Panc1 (cell line): ENCODE results near the gene ADIPOR1. TPM values are rescaled to one million over a fixed set of nuclear protein-coding genes. Genes with fewer than 3 reads are reported as not detected.

ENCODE experiments used
- ATAC-seq: fragments of 200-7000 bp; cut with Tn5 transposase; 2 replicates; pipeline ENCODE4 v1.9.1; 2020; ENCODE audit warnings: mild to moderate bottlenecking, moderate library complexity
- BruUV-seq: library from RNA; stranded (reverse); fragments of 400-500 nt; replicated peaks from 2 replicates; lab custom pipeline; 2021; lab: Mats Ljungman, UMichigan
- CTCF ChIA-PET: fragments of 300-600 bp; sonication (Branson Sonifier 250); formaldehyde crosslinking; loops from one replicate; lab custom pipeline; 2022; ENCODE audit warnings: antibody characterized with exemption; lab: Charles Lee
- POLR2A ChIA-PET: fragments of 300-600 bp; sonication (Branson Sonifier 250); formaldehyde crosslinking; loops from one replicate; lab custom pipeline; 2022; ENCODE audit warnings: antibody characterized with exemption; lab: Charles Lee
- DNase-seq: peaks from one replicate; pipeline ENCODE4 v3.0.0-alpha.2; 2010; ENCODE audit warnings: low read depth, low spot score
- H3K27ac ChIP-seq: 2 replicates; pipeline ENCODE4 v1.5.1; 2011; ENCODE audit warnings: mild to moderate bottlenecking, low read length, inconsistent platforms
- H3K27me3 ChIP-seq: fragments of 200-500 bp; sonication (Bioruptor generic); 2 replicates; pipeline ENCODE4 v1.6.0; 2014; ENCODE audit warnings: low read length, inconsistent platforms; ENCODE audit not compliant: control insufficient read depth, insufficient read depth
- H3K36me3 ChIP-seq: fragments of 200-500 bp; sonication (Bioruptor generic); 2 replicates; pipeline ENCODE4 v1.5.1; 2014; ENCODE audit warnings: inconsistent platforms, mild to moderate bottlenecking, low read length, moderate library complexity; ENCODE audit not compliant: control insufficient read depth, insufficient read depth
- H3K4me1 ChIP-seq: 2 replicates; pipeline ENCODE4 v1.5.1; 2011; ENCODE audit warnings: inconsistent platforms, mild to moderate bottlenecking, low read length, moderate library complexity; ENCODE audit not compliant: control insufficient read depth, insufficient read depth
- H3K4me3 ChIP-seq, 2 experiments: 2 replicates each; pipeline ENCODE4 v1.5.1; 2011 to 2012; ENCODE audit warnings: low read depth in 2 of 2, low read length in 2 of 2, mild to moderate bottlenecking in 2 of 2, inconsistent platforms in 1 of 2, moderate library complexity in 1 of 2
- H3K9me3 ChIP-seq: fragments of 200-500 bp; sonication (Bioruptor generic); 2 replicates; pipeline ENCODE4 v1.5.1; 2014; ENCODE audit warnings: low read depth, mild to moderate bottlenecking, inconsistent platforms, low read length, moderate library complexity; ENCODE audit not compliant: control insufficient read depth, insufficient read depth
- POLR2AphosphoS5 ChIP-seq: IDR thresholded peaks from 2 replicates; pipeline ENCODE4 v1.6.1; 2012; ENCODE audit warnings: mild to moderate bottlenecking, low read depth, low read length, moderate library complexity
- REST ChIP-seq, 2 experiments: IDR thresholded peaks; 2 replicates each; pipeline ENCODE4 v1.6.1; 2011 to 2012; ENCODE audit warnings: low read depth in 2 of 2, control low read depth in 1 of 2, low read length in 1 of 2, mild to moderate bottlenecking in 1 of 2, moderate library complexity in 1 of 2; ENCODE audit not compliant: insufficient read depth in 1 of 2
- SIN3A ChIP-seq: IDR thresholded peaks from 2 replicates; pipeline ENCODE4 v1.6.1; 2012; ENCODE audit warnings: low read depth, mild to moderate bottlenecking, low read length, moderate library complexity, borderline replicate concordance; ENCODE audit not compliant: insufficient read depth
- TCF7L2 ChIP-seq: IDR thresholded peaks from 2 replicates; pipeline ENCODE4 v1.6.1; 2011; ENCODE audit warnings: mild to moderate bottlenecking, low read depth, low read length, inconsistent platforms
- in situ Hi-C: cut with HindIII; loops from 2 replicates; pipeline ENCODE4 v1.10.0; 2016; ENCODE audit warnings: low sequenced_read_pairs, low pct_unique_long_range_greater_than_20kb
- intact Hi-C: fragments of 100-400 bp; cut with micrococcal nuclease; formaldehyde crosslinking; loops from one replicate; pipeline ENCODE4 v1.10.0; 2022; ENCODE audit not compliant: unreplicated experiment
- total RNA-seq: library from RNA; stranded (reverse); gene quantifications from one replicate; pipeline ENCODE4 v1.2.1, GENCODE V29; 2021; ENCODE audit not compliant: unreplicated experiment
- TF ChIP-seq, protein P1 (sequence below): fragments of 450-650 bp; IDR thresholded peaks from 2 replicates; pipeline ENCODE4 v1.5.1; 2017; ENCODE audit warnings: mild to moderate bottlenecking

Gene ADIPOR1
- total RNA-seq, 1 experiment from 2014 or later, result 78.2 TPM

DNA sequence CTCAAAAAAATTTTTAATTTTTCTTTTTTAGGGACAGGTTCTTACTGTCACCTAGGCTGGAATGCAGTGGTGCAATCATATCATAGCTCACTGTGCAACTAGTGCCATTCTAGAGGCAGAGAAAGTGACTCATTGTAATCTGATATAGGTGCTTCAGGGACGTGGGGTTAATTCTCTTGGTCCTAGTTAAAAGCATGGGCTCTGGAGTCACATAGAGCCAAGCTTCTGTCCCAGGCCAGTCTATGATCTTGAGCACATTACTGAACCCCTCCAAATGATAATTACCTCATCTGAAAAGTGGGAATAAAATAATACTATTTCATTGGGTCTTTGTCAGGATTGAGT lies 1.1 kb upstream of the ADIPOR1 start:
- intact Hi-C loops, result no loop called here
- BruUV-seq, result no TSS peak
- in situ Hi-C loops, result no loop called here
- peaks cover 20% of the 10 kb centered on the region for H3K4me1 ChIP-seq
- no peaks in the 10 kb centered on the region; the same call in none of the 2 replicates for H3K36me3 ChIP-seq
- H3K4me3 ChIP-seq, result no peak overlapping the region
- H3K9me3 ChIP-seq, result no peaks in the 10 kb centered on the region
- no peak for ATAC-seq
- ChIA-PET POLR2A (no interaction called here), CTCF (no interaction called here)
- no peak for DNase-seq
- TF ChIP-seq TCF7L2 (no peak), SIN3A (no peak), POLR2AphosphoS5 (no peak), REST (IDR thresholded peaks at IDR 0.05; ENCODE audit: insufficient read depth in 1 of 2, low read depth in 2 of 2, low read length in 1 of 2) (no peak)
- TF ChIP-seq, protein P1, sequence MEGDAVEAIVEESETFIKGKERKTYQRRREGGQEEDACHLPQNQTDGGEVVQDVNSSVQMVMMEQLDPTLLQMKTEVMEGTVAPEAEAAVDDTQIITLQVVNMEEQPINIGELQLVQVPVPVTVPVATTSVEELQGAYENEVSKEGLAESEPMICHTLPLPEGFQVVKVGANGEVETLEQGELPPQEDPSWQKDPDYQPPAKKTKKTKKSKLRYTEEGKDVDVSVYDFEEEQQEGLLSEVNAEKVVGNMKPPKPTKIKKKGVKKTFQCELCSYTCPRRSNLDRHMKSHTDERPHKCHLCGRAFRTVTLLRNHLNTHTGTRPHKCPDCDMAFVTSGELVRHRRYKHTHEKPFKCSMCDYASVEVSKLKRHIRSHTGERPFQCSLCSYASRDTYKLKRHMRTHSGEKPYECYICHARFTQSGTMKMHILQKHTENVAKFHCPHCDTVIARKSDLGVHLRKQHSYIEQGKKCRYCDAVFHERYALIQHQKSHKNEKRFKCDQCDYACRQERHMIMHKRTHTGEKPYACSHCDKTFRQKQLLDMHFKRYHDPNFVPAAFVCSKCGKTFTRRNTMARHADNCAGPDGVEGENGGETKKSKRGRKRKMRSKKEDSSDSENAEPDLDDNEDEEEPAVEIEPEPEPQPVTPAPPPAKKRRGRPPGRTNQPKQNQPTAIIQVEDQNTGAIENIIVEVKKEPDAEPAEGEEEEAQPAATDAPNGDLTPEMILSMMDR, result no peak
- no peak overlapping the region for H3K27ac ChIP-seq
- H3K27me3 ChIP-seq, result no peaks in the 10 kb centered on the region

GRCh38 chr1:202958544-202959275 lies 598 bp upstream of the ADIPOR1 start:
- H3K4me1 ChIP-seq, result peaks cover 20% of the 10 kb centered on the region
- TF ChIP-seq TCF7L2 (no peak), POLR2AphosphoS5 (0 out of 2 replicates have a peak, but pooled peaks have one; percentile 15)
- H3K9me3 ChIP-seq, result no peaks in the 10 kb centered on the region
- peak overlapping the region; percentile 82 for H3K27ac ChIP-seq
- BruUV-seq, result no TSS peak
- DNase-seq (no peak), ATAC-seq (peak; percentile 51)
- ChIA-PET CTCF (no interaction called here), POLR2A (no interaction called here)
- no peaks in the 10 kb centered on the region for H3K27me3 ChIP-seq
- no peaks in the 10 kb centered on the region; the same call in none of the 2 replicates for H3K36me3 ChIP-seq
- intact Hi-C loops, result no loop called here
- peak overlapping the region; percentile 67 to 86 for H3K4me3 ChIP-seq
- in situ Hi-C loops, result no loop called here

GRCh38 chr1:202956969-202957368 lies 1.1 kb downstream of the ADIPOR1 start:
- in situ Hi-C loops (no loop called here), intact Hi-C loops (no loop called here)
- ChIA-PET CTCF (no interaction called here), POLR2A (no interaction called here)
- no peak for DNase-seq
- Histone ChIP-seq H3K9me3 (no peaks in the 10 kb centered on the region), H3K4me1 (peaks cover 20% of the 10 kb centered on the region), H3K27ac (peak overlapping the region; percentile 71; the same call in 1 of the 2 replicates), H3K27me3 (no peaks in the 10 kb centered on the region), H3K4me3 (peak overlapping the region; percentile 67 to 86), H3K36me3 (no peaks in the 10 kb centered on the region; the same call in none of the 2 replicates)
- ATAC-seq, result no peak
- BruUV-seq, result TSS peak; percentile 70
- TF ChIP-seq TCF7L2 (no peak), POLR2AphosphoS5 (no peak), REST (IDR thresholded peaks at IDR 0.05; ENCODE audit: insufficient read depth in 1 of 2, low read depth in 2 of 2, low read length in 1 of 2) (no peak), SIN3A (no peak)
- TF ChIP-seq, protein P1, result no peak
